OCI-LY3 (cell line): ENCODE data around the gene EEF1AKMT3.

Experiments
- CTCF ChIP-seq: fragments of 200-600, 300-600 bp; sonication (generic); IDR thresholded peaks from 2 replicates; pipeline ENCODE4 v1.5.1; 2014; ENCODE audit warnings: antibody characterized with exemption, low read length, low read depth
- EZH2phosphoT487 ChIP-seq: fragments of 200-600 bp; shearing (Covaris generic); IDR thresholded peaks from 2 replicates; pipeline ENCODE4 v1.6.1; 2018; ENCODE audit warnings: antibody characterized with exemption, mixed run types, low read depth

GRCh38 chr12:57724936-57725740, 47.3 kb upstream of the EEF1AKMT3 start:
- TF ChIP-seq CTCF: no peak
- TF ChIP-seq EZH2phosphoT487: no peak
